IMR-90 (cell line): ENCODE results near the gene PKNOX1. TPM values are rescaled to one million over a fixed set of nuclear protein-coding genes. Genes with fewer than 3 reads are reported as not detected.
A peak's percentile ranks its signal among the peaks of the same experiment; 100 is the strongest.

Experiments used
- ATAC-seq: fragments of 200-7000 bp; cut with Tn5 transposase; 2 replicates; pipeline ENCODE4 v1.9.1; 2020; ENCODE audit warnings: low read depth, mild to moderate bottlenecking, moderate library complexity
- BruUV-seq: library from RNA; stranded (reverse); fragments of 400-500 nt; replicated peaks from 2 replicates; lab custom pipeline; 2021; lab: Mats Ljungman, UMichigan
- CTCF ChIA-PET: fragments of 300-600 bp; formaldehyde crosslinking; extraction: SDS; loops from one replicate; lab custom pipeline; 2021; ENCODE audit warnings: antibody characterized with exemption; lab: Yijun Ruan, JAX
- POLR2A ChIA-PET: fragments of 300-600 bp; sonication (Branson Sonifier 250); formaldehyde crosslinking; loops from one replicate; lab custom pipeline; 2022; ENCODE audit warnings: antibody characterized with exemption; ENCODE audit not compliant: unreplicated experiment; lab: Charles Lee
- DNase-seq: peaks from one replicate; pipeline ENCODE4 v3.0.0; 2013
- H2AFZ ChIP-seq: replicated peaks from 2 replicates; pipeline ENCODE3; 2013; ENCODE audit warnings: low read length, mild to moderate bottlenecking; ENCODE audit not compliant: poor library complexity
- H2AK5ac ChIP-seq: 2 replicates; pipeline ENCODE4 v1.6.1; 2013; ENCODE audit warnings: low read depth, low read length, inconsistent platforms
- H2AK9ac ChIP-seq: replicated peaks from 2 replicates; pipeline ENCODE3; 2013; ENCODE audit warnings: mild to moderate bottlenecking, low read depth, low read length, moderate library complexity; ENCODE audit not compliant: poor library complexity
- H2BK120ac ChIP-seq: 2 replicates; pipeline ENCODE4 v1.6.1; 2013; ENCODE audit warnings: low read depth, low read length, inconsistent platforms
- H2BK15ac ChIP-seq: 3 replicates; pipeline ENCODE4 v1.6.1; 2013; ENCODE audit warnings: low read depth, low read length, inconsistent platforms
- H2BK20ac ChIP-seq: 2 replicates; pipeline ENCODE4 v1.6.1; 2013; ENCODE audit warnings: low read depth, mild to moderate bottlenecking, inconsistent platforms, low read length, moderate library complexity
- H2BK5ac ChIP-seq: 2 replicates; pipeline ENCODE4 v1.6.1; 2013; ENCODE audit warnings: mild to moderate bottlenecking, low read depth, low read length, inconsistent platforms; ENCODE audit not compliant: poor library complexity, severe bottlenecking
- H3K14ac ChIP-seq: replicated peaks from 2 replicates; pipeline ENCODE4 v1.6.1; 2013; ENCODE audit warnings: low read depth, low read length, inconsistent platforms
- H3K18ac ChIP-seq: 2 replicates; pipeline ENCODE4 v1.6.1; 2013; ENCODE audit warnings: low read depth, low read length, control low read depth
- H3K23ac ChIP-seq: 2 replicates; pipeline ENCODE4 v1.6.1; 2013; ENCODE audit warnings: low read depth, low read length, inconsistent platforms
- H3K27ac ChIP-seq: 2 replicates; pipeline ENCODE4 v1.5.1; 2013; ENCODE audit warnings: mild to moderate bottlenecking, control low read depth, low read length; ENCODE audit not compliant: insufficient read depth
- H3K27me3 ChIP-seq: 2 replicates; pipeline ENCODE4 v1.6.1; 2013; ENCODE audit warnings: low read length; ENCODE audit not compliant: control insufficient read depth, insufficient read depth
- H3K36me3 ChIP-seq: 2 replicates; pipeline ENCODE4 v1.6.1; 2013; ENCODE audit warnings: low read length, mixed read lengths; ENCODE audit not compliant: control insufficient read depth, insufficient read depth
- H3K4ac ChIP-seq: 2 replicates; pipeline ENCODE4 v1.6.1; 2013; ENCODE audit warnings: low read depth, low read length, inconsistent platforms
- H3K4me1 ChIP-seq: 2 replicates; pipeline ENCODE4 v1.6.1; 2013; ENCODE audit warnings: low read length, mixed read lengths; ENCODE audit not compliant: control insufficient read depth, insufficient read depth
- H3K4me2 ChIP-seq: 2 replicates; pipeline ENCODE4 v1.6.1; 2013; ENCODE audit warnings: low read depth, mild to moderate bottlenecking, control low read depth, low read length, moderate library complexity
- H3K4me3 ChIP-seq: 2 replicates; pipeline ENCODE4 v1.5.1; 2013; ENCODE audit warnings: low read depth, mild to moderate bottlenecking, control low read depth, low read length, moderate library complexity; ENCODE audit not compliant: insufficient read depth
- H3K56ac ChIP-seq: 2 replicates; pipeline ENCODE4 v1.6.1; 2013; ENCODE audit warnings: low read length, inconsistent platforms; ENCODE audit not compliant: insufficient read depth; ENCODE audit errors: extremely low read depth
- H3K79me1 ChIP-seq, 2 experiments: 2 replicates each; pipeline ENCODE4 v1.6.1; 2013; ENCODE audit warnings: low read length in 2 of 2, inconsistent platforms in 1 of 2, low read depth in 1 of 2
- H3K9ac ChIP-seq: 2 replicates; pipeline ENCODE4 v1.6.1; 2013; ENCODE audit warnings: low read depth, low read length, control low read depth
- H3K9me1 ChIP-seq: 2 replicates; pipeline ENCODE4 v1.6.1; 2013; ENCODE audit warnings: low read length, inconsistent platforms; ENCODE audit not compliant: insufficient read depth
- H3K9me3 ChIP-seq: 2 replicates; pipeline ENCODE4 v1.6.1; 2013; ENCODE audit warnings: low read length; ENCODE audit not compliant: control insufficient read depth, insufficient read depth
- H4K20me1 ChIP-seq: 2 replicates; pipeline ENCODE4 v1.6.1; 2013; ENCODE audit warnings: low read length, inconsistent platforms; ENCODE audit not compliant: insufficient read depth
- H4K5ac ChIP-seq: 2 replicates; pipeline ENCODE4 v1.6.1; 2013; ENCODE audit warnings: mild to moderate bottlenecking, low read depth, low read length, control low read depth
- H4K8ac ChIP-seq, 2 experiments: 2 replicates each; pipeline ENCODE4 v1.6.1; 2013; ENCODE audit warnings: low read depth in 2 of 2, low read length in 2 of 2, control low read depth in 1 of 2, inconsistent platforms in 1 of 2
- H4K91ac ChIP-seq: 2 replicates; pipeline ENCODE4 v1.6.1; 2013; ENCODE audit warnings: low read depth, low read length, inconsistent platforms; ENCODE audit not compliant: insufficient read depth
- BHLHE40 ChIP-seq: fragments of 150-350 bp; IDR thresholded peaks from 2 replicates; pipeline ENCODE4 v1.6.1; 2016; ENCODE audit warnings: mild to moderate bottlenecking, low read depth, low read length
- CEBPB ChIP-seq: IDR thresholded peaks from 2 replicates; pipeline ENCODE4 v1.6.1; 2012; ENCODE audit warnings: low read depth, low read length, improper control_type of control experiment
- CHD1 ChIP-seq: IDR thresholded peaks from 2 replicates; pipeline ENCODE4 v1.6.1; 2012; ENCODE audit warnings: low read depth, low read length, improper control_type of control experiment
- CTCF ChIP-seq: conservative IDR thresholded peaks from 2 replicates; pipeline ENCODE4 v1.5.1; 2012; ENCODE audit warnings: mild to moderate bottlenecking, low read depth, low read length, improper control_type of control experiment
- ELK1 ChIP-seq: fragments of 150-350 bp; IDR thresholded peaks from 2 replicates; pipeline ENCODE4 v1.6.1; 2016; ENCODE audit warnings: low read depth, mild to moderate bottlenecking, low read length, moderate library complexity, borderline replicate concordance
- MAFK ChIP-seq: IDR thresholded peaks from 2 replicates; pipeline ENCODE4 v1.6.1; 2012; ENCODE audit warnings: low read depth, low read length, improper control_type of control experiment
- MAZ ChIP-seq: IDR thresholded peaks from 2 replicates; pipeline ENCODE4 v1.6.1; 2012; ENCODE audit warnings: low read depth, mild to moderate bottlenecking, low read length, improper control_type of control experiment, moderate library complexity, borderline replicate concordance
- MXI1 ChIP-seq: IDR thresholded peaks from 2 replicates; pipeline ENCODE4 v1.6.1; 2012; ENCODE audit warnings: low read depth, mild to moderate bottlenecking, low read length, moderate library complexity, borderline replicate concordance
- NFE2L2 ChIP-seq: fragments of 150-350 bp; IDR thresholded peaks from 2 replicates; pipeline ENCODE4 v1.6.1; 2016; ENCODE audit warnings: low read depth, mild to moderate bottlenecking, low read length
- POLR2A ChIP-seq: IDR thresholded peaks from 2 replicates; pipeline ENCODE4 v1.6.1; 2012; ENCODE audit warnings: mild to moderate bottlenecking, low read depth, low read length
- RAD21 ChIP-seq: IDR thresholded peaks from 2 replicates; pipeline ENCODE4 v1.6.1; 2012; ENCODE audit warnings: low read length, improper control_type of control experiment
- RFX5 ChIP-seq: IDR thresholded peaks from 2 replicates; pipeline ENCODE4 v1.8.0; 2012; ENCODE audit warnings: low read depth, mild to moderate bottlenecking, low read length, moderate library complexity
- SMC3 ChIP-seq: fragments of 150-350 bp; IDR thresholded peaks from 2 replicates; pipeline ENCODE4 v1.6.1; 2016; ENCODE audit warnings: low read depth, mild to moderate bottlenecking, antibody characterized with exemption, low read length, moderate library complexity
- USF2 ChIP-seq: fragments of 150-350 bp; IDR thresholded peaks from 2 replicates; pipeline ENCODE4 v1.6.1; 2017; ENCODE audit warnings: mild to moderate bottlenecking, antibody characterized with exemption, low read length, low read depth
- WGBS, 2 experiments: methylation state at CpG; one replicate each; pipeline versions ENCODE4 v1.1.5 to v1.1.7; 2013; ENCODE audit warnings: missing lambda C conversion rate in 2 of 2; ENCODE audit not compliant: insufficient read length in 1 of 2; ENCODE audit errors: extremely low coverage in 2 of 2; 5-methylcytosine and 5-hydroxymethylcytosine counted together
- dilution Hi-C: fragments of 300-500 bp; cut with HindIII; formaldehyde crosslinking; loops from one replicate; pipeline ENCODE4 v1.14.3; 2018; ENCODE audit warnings: low sequenced_read_pairs; ENCODE audit not compliant: unreplicated experiment
- in situ Hi-C: fragments of 300-500 bp; cut with MboI; formaldehyde crosslinking; loops from 3 replicates; pipeline ENCODE4 v1.14.3; 2019; ENCODE audit warnings: low sequenced_read_pairs, inconsistent platforms, mixed read lengths
- intact Hi-C: fragments of 100-400 bp; cut with micrococcal nuclease; formaldehyde crosslinking; loops from 2 replicates; pipeline ENCODE4 v1.10.0; 2022
- polyA plus RNA-seq, 3 experiments: library from polyadenylated mRNA; depleted of rRNA; stranded (reverse); fragments of >200 nt; gene quantifications; 2 replicates each; pipeline ENCODE4 v1.2.3, GENCODE V29; 2012; ENCODE audit warnings: low replicate concordance in 1 of 3
- total RNA-seq: library from RNA; depleted of rRNA; stranded (reverse); fragments of >200 nt; gene quantifications from 2 replicates; pipeline ENCODE4 v1.2.3, GENCODE V29; 2012

The PKNOX1 gene
- total and polyA plus RNA-seq, 2 of the 4 experiments (the other 2 are of a cell fraction), result 35.0 to 61.0 TPM

- H3K27ac ChIP-seq, result peak overlapping the region; percentile 91
- H3K9me1 ChIP-seq, result peaks cover 33% of the 10 kb centered on the region
- peak overlapping the region; percentile 66 for H2AFZ ChIP-seq
- peak overlapping the region; percentile 96 for H3K14ac ChIP-seq
- H3K4me2 ChIP-seq, result 0 out of 2 replicates have a peak overlapping the region, but pooled peaks have one; percentile 3
- H3K79me1 ChIP-seq, result peaks cover 47 to 74% of the 10 kb centered on the region in 2 experiments
- CTCF ChIA-PET, result interaction anchor here (0.9 kb wide), 1 partner anchor 18 kb away, joined by 3 read pairs; the partner anchor contains the start of gene PKNOX1
- peak overlapping the region; percentile 44 for H3K9ac ChIP-seq
- H3K9me3 ChIP-seq, result no peaks in the 10 kb centered on the region
- H4K8ac ChIP-seq, result peak overlapping the region; percentile 98 to 99
- dilution Hi-C loops, result no loop called here
- peak overlapping the region; percentile 97 for H3K23ac ChIP-seq
- H3K27me3 ChIP-seq, result no peaks in the 10 kb centered on the region
- H2BK20ac ChIP-seq, result peak overlapping the region; percentile 98
- BruUV-seq, result no TSS peak
- peak overlapping the region; percentile 96 for H3K4ac ChIP-seq
- no peak overlapping the region for H3K4me3 ChIP-seq
- intact Hi-C loops, result no loop called here
- 0% methylated on average over 5 of the region's 16 CpGs; no CpG with 5 or more reads in 1 of the 2 experiments for WGBS, 2 experiments
- H4K5ac ChIP-seq, result peak overlapping the region; percentile 89
- no peaks in the 10 kb centered on the region for H3K36me3 ChIP-seq
- in situ Hi-C loops, result no loop called here
- H4K20me1 ChIP-seq, result no peaks in the 10 kb centered on the region
- peak overlapping the region; percentile 90 for H3K18ac ChIP-seq
- peaks cover 28% of the 10 kb centered on the region for H3K4me1 ChIP-seq
- peak overlapping the region; percentile 90 for H2AK9ac ChIP-seq
- peak overlapping the region; percentile 99 for H2BK120ac ChIP-seq
- H2BK5ac ChIP-seq, result peak overlapping the region; percentile 98
- peak overlapping the region; percentile 99 for H4K91ac ChIP-seq
- POLR2A ChIA-PET, result no interaction called here
- DNase-seq, result peak; percentile 97
- peak overlapping the region; percentile 90 for H2BK15ac ChIP-seq
- H2AK5ac ChIP-seq, result peak overlapping the region; percentile 98
- H3K56ac ChIP-seq, result peak overlapping the region; percentile 95
- ATAC-seq, result peak; percentile 70
- TF ChIP-seq RFX5 (no peak), SMC3 (0 out of 2 replicates have a peak, but pooled peaks have one; percentile 3), CHD1 (no peak), MAZ (no peak), MXI1 (peak; percentile 97), RAD21 (no peak), POLR2A (peak; percentile 36; the same call in 1 of the 2 replicates), USF2 (peak; percentile 61), MAFK (no peak), CEBPB (peak; percentile 82), ELK1 (no peak), BHLHE40 (peak; percentile 97), CTCF (no peak), NFE2L2 (no peak)
These were observed 17.8 kb downstream of the PKNOX1 start for GRCh38 chr21:42991992-42992740.
